ENCODE results near the gene ELFN1. TPM values are rescaled to one million over a fixed set of nuclear protein-coding genes. Genes with fewer than 3 reads are reported as not detected.
A peak's percentile ranks its signal among the peaks of the same experiment; 100 is the strongest.

ELFN1 gene
- total and polyA plus RNA-seq, 2 donors from 2014 or later = 3.5 to 3.8 TPM

DNA sequence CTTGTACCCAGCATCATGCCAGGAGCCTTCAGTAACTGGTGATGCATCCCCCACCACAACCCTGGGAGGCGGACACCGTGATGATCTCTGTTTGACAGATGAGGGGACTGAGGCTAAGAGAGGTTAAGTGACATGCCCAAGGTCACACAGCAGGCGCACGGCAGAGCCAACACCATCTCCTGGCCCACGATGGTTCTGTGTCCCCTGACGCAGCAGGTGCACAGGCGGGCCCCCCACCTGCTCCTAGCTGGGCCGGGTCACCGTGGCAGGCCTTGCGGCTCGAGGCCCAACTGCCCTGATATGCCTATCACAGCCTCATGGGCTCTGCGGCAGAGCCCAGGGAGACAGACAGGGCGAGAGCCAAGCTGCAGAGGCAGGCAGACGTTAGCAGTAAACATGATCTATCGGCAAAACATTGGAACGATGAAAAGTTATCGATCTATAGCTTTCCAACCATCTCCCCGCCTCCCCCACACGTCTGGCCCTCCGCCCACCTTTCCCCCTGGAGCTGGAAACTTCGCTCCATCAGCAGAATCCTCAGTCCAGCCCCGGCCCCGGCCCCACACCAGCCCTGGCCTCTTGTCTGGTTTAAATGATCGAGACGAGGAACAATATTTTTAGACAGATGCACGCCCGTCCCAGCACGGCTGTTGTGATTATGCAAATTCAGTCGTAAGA is 65.9 kb downstream of the ELFN1 start:
- Histone ChIP-seq H3K9ac (ENCODE audit: low read length in 3 of 3) (no peak overlapping the region), H3K36me3 (ENCODE audit: control insufficient read depth in 2 of 3, insufficient read depth in 3 of 3, low read length in 3 of 3) (no peaks in the 10 kb centered on the region), H3K4me1 (ENCODE audit: control insufficient read depth in 2 of 3, insufficient read depth in 2 of 3, low read depth in 1 of 3, low read length in 3 of 3) (no peaks in the 10 kb centered on the region), H3K4me3 (ENCODE audit: low read length in 3 of 3) (no peak overlapping the region), H3K9me3 (ENCODE audit: control insufficient read depth in 2 of 3, insufficient read depth in 1 of 3, low read length in 3 of 3) (no peaks in the 10 kb centered on the region), H3K27ac (ENCODE audit: low read depth in 2 of 2, low read length in 2 of 2) (no peak overlapping the region), H3K27me3 (ENCODE audit: control insufficient read depth, insufficient read depth, low read length) (no peaks in the 10 kb centered on the region)
- peak in 1 of 5 donors; percentile 61 for DNase-seq
- TF ChIP-seq, protein P1, sequence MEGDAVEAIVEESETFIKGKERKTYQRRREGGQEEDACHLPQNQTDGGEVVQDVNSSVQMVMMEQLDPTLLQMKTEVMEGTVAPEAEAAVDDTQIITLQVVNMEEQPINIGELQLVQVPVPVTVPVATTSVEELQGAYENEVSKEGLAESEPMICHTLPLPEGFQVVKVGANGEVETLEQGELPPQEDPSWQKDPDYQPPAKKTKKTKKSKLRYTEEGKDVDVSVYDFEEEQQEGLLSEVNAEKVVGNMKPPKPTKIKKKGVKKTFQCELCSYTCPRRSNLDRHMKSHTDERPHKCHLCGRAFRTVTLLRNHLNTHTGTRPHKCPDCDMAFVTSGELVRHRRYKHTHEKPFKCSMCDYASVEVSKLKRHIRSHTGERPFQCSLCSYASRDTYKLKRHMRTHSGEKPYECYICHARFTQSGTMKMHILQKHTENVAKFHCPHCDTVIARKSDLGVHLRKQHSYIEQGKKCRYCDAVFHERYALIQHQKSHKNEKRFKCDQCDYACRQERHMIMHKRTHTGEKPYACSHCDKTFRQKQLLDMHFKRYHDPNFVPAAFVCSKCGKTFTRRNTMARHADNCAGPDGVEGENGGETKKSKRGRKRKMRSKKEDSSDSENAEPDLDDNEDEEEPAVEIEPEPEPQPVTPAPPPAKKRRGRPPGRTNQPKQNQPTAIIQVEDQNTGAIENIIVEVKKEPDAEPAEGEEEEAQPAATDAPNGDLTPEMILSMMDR (IDR thresholded peaks at IDR 0.05; ENCODE audit: borderline replicate concordance, extremely low read depth, insufficient read depth) = no peak
- intact Hi-C loops (cut with DNase I) = no loop called here
- no peak for FAIRE-seq

DNA sequence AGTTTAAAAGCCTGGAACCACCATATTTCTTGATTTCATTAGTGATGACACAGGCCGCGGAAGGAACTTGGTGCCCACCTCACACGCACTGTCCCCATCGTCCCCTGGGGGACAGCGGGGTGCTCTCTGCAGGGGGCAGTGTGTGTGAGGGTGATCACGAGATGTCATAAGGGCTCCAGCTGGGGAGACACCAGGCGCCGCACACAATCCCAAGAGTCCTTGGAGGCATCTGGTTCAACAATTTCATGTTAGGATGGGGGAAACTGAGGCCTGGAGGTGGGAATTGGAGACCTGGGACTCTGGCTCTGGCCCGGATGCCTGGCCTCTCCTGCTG is 66.4 kb downstream of the ELFN1 start:
- Histone ChIP-seq H3K4me1 (ENCODE audit: control insufficient read depth in 2 of 3, insufficient read depth in 2 of 3, low read depth in 1 of 3, low read length in 3 of 3) (no peaks in the 10 kb centered on the region), H3K4me3 (ENCODE audit: low read length in 3 of 3) (no peak overlapping the region), H3K27ac (ENCODE audit: low read depth in 2 of 2, low read length in 2 of 2) (no peak overlapping the region), H3K27me3 (ENCODE audit: control insufficient read depth, insufficient read depth, low read length) (no peaks in the 10 kb centered on the region), H3K9me3 (ENCODE audit: control insufficient read depth in 2 of 3, insufficient read depth in 1 of 3, low read length in 3 of 3) (no peaks in the 10 kb centered on the region), H3K9ac (ENCODE audit: low read length in 3 of 3) (no peak overlapping the region), H3K36me3 (ENCODE audit: control insufficient read depth in 2 of 3, insufficient read depth in 3 of 3, low read length in 3 of 3) (no peaks in the 10 kb centered on the region)
- intact Hi-C loops (cut with DNase I) = no loop called here
- no peak for FAIRE-seq
- peak in 1 of 5 donors; percentile 47 for DNase-seq
- TF ChIP-seq, protein P1 (IDR thresholded peaks at IDR 0.05; ENCODE audit: borderline replicate concordance, extremely low read depth, insufficient read depth) = no peak

DNA sequence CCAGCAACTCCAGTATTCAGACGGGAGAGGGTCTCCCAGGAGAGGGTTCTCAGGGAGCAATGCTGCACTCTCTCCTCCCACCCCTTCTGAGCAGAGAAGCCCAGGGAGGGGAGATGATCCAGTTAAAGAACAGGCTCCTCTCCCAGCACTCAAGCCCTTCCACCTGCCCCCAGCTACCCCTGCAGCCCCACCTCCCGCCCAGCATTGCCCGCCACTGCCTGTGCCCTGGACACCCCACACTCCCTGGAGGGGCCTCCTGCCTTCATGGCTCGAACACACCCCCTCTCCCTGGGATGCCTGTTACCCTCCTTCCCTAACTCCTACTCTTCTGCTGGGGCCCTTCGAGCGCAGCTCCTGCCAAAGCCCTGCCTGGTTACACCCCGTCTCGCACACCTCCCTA is 66.8 kb downstream of the ELFN1 start:
- H3K9me3 ChIP-seq (ENCODE audit: control insufficient read depth in 2 of 3, insufficient read depth in 1 of 3, low read length in 3 of 3) = no peaks in the 10 kb centered on the region
- no peak overlapping the region for H3K27ac ChIP-seq (ENCODE audit: low read depth in 2 of 2, low read length in 2 of 2)
- no peak overlapping the region for H3K9ac ChIP-seq (ENCODE audit: low read length in 3 of 3)
- H3K4me3 ChIP-seq (ENCODE audit: low read length in 3 of 3) = no peak overlapping the region
- no peaks in the 10 kb centered on the region for H3K36me3 ChIP-seq (ENCODE audit: control insufficient read depth in 2 of 3, insufficient read depth in 3 of 3, low read length in 3 of 3)
- no peaks in the 10 kb centered on the region for H3K4me1 ChIP-seq (ENCODE audit: control insufficient read depth in 2 of 3, insufficient read depth in 2 of 3, low read depth in 1 of 3, low read length in 3 of 3)
- H3K27me3 ChIP-seq (ENCODE audit: control insufficient read depth, insufficient read depth, low read length) = no peaks in the 10 kb centered on the region
- TF ChIP-seq, protein P1 (IDR thresholded peaks at IDR 0.05; ENCODE audit: borderline replicate concordance, extremely low read depth, insufficient read depth) = no peak
- intact Hi-C loops (cut with DNase I) = no loop called here
- DNase-seq = peak in 1 of 5 donors; percentile 49
- FAIRE-seq = no peak

DNA sequence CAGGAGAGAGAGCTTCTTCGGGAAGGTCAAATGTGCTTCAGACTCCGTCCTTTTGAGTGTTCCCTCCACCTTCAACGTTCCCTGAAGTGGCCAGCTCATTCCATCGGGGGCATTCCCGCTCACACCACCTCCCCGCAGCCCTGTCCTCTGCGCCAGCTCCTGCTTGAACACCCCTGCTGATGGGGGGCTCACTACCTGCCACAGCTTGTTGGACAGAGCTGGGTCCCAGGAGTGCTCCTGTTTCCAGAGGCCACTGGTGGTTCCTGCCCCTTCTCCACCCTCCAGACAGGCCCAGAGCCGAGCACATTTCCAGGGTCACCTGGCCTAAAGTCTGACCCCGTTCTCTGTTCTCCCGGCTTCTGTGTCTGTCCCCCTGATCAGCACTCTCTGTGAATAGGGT is 67.4 kb downstream of the ELFN1 start:
- Histone ChIP-seq H3K9ac (ENCODE audit: low read length in 3 of 3) (no peak overlapping the region), H3K4me1 (ENCODE audit: control insufficient read depth in 2 of 3, insufficient read depth in 2 of 3, low read depth in 1 of 3, low read length in 3 of 3) (peaks cover 0 to 3% (median 0%) of the 10 kb centered on the region in 3 donors), H3K27me3 (ENCODE audit: control insufficient read depth, insufficient read depth, low read length) (no peaks in the 10 kb centered on the region), H3K9me3 (ENCODE audit: control insufficient read depth in 2 of 3, insufficient read depth in 1 of 3, low read length in 3 of 3) (no peaks in the 10 kb centered on the region), H3K4me3 (ENCODE audit: low read length in 3 of 3) (no peak overlapping the region), H3K36me3 (ENCODE audit: control insufficient read depth in 2 of 3, insufficient read depth in 3 of 3, low read length in 3 of 3) (no peaks in the 10 kb centered on the region), H3K27ac (ENCODE audit: low read depth in 2 of 2, low read length in 2 of 2) (no peak overlapping the region)
- no peak for FAIRE-seq
- intact Hi-C loops (cut with DNase I) = no loop called here
- TF ChIP-seq, protein P1 (IDR thresholded peaks at IDR 0.05; ENCODE audit: borderline replicate concordance, extremely low read depth, insufficient read depth) = no peak
- DNase-seq = peak in 1 of 5 donors; percentile 59

Data from kidney (tissue), 14 donors.